HEK293 (cell line): ENCODE results near the gene PLXND1.

Experiments
- CTCF ChIP-seq: fragments of 450-650 bp; formaldehyde crosslinking; IDR thresholded peaks from 2 replicates; pipeline ENCODE4 v1.5.1; 2016; ENCODE audit warnings: missing biosample characterization, missing genetic modification characterization
- ZBTB48 ChIP-seq: fragments of 450-650 bp; formaldehyde crosslinking; IDR thresholded peaks from 2 replicates; pipeline ENCODE4 v1.5.1; 2016; ENCODE audit warnings: missing biosample characterization, missing genetic modification characterization
- ZNF175 ChIP-seq: fragments of 450-650 bp; formaldehyde crosslinking; IDR thresholded peaks from 2 replicates; pipeline ENCODE4 v1.5.1; 2016; ENCODE audit warnings: missing biosample characterization, missing genetic modification characterization
- ZNF654 ChIP-seq: fragments of 450-650 bp; formaldehyde crosslinking; IDR thresholded peaks from 2 replicates; pipeline ENCODE4 v1.5.1; 2016; ENCODE audit warnings: low read depth, missing biosample characterization, missing genetic modification characterization

GRCh38 chr3:129614435-129614834 is 8.0 kb upstream of the PLXND1 start:
- TF ChIP-seq ZNF175 (tag by site-specific recombination) (no peak), ZBTB48 (tag by site-specific recombination) (no peak), ZNF654 (no peak), CTCF (no peak)
